Peyer's patch (tissue), 4 donors: ENCODE data around the gene RBM20.

Source experiments
- CTCF ChIP-seq, 6 experiments: fragments of 450-650 bp in 4 of 6; fragments of 200-600 bp in 2 of 6; sonication (generic) in 1 of 6; IDR thresholded peaks; one replicate each; pipeline ENCODE4 v1.5.1; 2017 to 2019; ENCODE audit warnings: antibody characterized with exemption in 6 of 6, mild to moderate bottlenecking in 3 of 6, moderate library complexity in 1 of 6
- POLR2A ChIP-seq, 2 donors: fragments of 450-650 bp; IDR thresholded peaks; one replicate each; pipeline ENCODE4 v1.5.1; 2017; ENCODE audit warnings: antibody characterized with exemption in 2 of 2, mild to moderate bottlenecking in 2 of 2, moderate library complexity in 2 of 2

- TF ChIP-seq CTCF (IDR thresholded peaks at IDR 0.05): no peak
- no peak for TF ChIP-seq POLR2A (IDR thresholded peaks at IDR 0.05)
These were observed 135.4 kb downstream of the RBM20 start for GRCh38 chr10:110779489-110779888.
